GM12875 (cell line): ENCODE measurements around the gene MSLN.
A peak's percentile ranks its signal among the peaks of the same experiment; 100 is the strongest.

Source experiments
- H3K4me3 ChIP-seq: one replicate; pipeline ENCODE4 v1.5.1; 2011; ENCODE audit warnings: low read depth, low read length, control low read depth
- TF ChIP-seq, protein P1 (sequence below): IDR thresholded peaks from 2 replicates; pipeline ENCODE4 v1.5.1; 2011; ENCODE audit warnings: low read depth, mild to moderate bottlenecking, control low read depth, inconsistent platforms, low read length, moderate library complexity, borderline replicate concordance; ENCODE audit not compliant: insufficient read depth

MSLN gene

DNA sequence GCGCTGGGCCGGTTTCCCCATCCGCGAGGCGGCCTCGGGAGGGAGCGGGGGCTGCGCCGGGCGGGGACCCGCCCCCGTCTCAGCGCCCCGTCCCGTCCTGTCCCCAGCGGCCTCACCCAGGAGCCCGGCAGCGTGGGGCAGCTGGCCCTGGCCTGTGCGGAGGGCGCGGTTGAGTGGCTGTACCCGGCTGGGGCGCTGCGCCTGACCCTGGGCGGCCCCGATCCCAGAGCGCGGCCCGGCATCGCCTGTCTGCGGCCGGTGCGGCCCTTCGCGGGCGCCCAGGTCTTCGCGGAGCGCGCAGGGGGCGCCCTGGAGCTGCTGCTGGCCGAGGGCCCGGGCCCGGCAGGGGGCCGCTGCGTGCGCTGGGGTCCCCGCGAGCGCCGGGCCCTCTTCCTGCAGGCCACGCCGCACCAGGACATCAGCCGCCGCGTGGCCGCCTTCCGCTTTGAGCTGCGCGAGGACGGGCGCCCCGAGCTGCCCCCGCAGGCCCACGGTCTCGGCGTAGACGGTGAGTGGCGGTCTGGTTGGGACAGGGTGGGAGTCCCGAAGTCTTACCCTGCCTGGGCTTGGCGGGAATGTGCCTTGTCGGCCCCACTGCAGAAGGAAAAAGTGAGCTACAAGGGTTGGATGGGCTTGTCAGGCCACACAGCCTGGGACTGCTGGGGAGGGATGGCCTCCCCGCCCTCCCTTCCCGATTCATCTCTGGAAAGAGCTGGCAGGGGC, 44.9 kb upstream of the MSLN start:
- H3K4me3 ChIP-seq, result peak overlapping the region; percentile 45
- TF ChIP-seq, protein P1, sequence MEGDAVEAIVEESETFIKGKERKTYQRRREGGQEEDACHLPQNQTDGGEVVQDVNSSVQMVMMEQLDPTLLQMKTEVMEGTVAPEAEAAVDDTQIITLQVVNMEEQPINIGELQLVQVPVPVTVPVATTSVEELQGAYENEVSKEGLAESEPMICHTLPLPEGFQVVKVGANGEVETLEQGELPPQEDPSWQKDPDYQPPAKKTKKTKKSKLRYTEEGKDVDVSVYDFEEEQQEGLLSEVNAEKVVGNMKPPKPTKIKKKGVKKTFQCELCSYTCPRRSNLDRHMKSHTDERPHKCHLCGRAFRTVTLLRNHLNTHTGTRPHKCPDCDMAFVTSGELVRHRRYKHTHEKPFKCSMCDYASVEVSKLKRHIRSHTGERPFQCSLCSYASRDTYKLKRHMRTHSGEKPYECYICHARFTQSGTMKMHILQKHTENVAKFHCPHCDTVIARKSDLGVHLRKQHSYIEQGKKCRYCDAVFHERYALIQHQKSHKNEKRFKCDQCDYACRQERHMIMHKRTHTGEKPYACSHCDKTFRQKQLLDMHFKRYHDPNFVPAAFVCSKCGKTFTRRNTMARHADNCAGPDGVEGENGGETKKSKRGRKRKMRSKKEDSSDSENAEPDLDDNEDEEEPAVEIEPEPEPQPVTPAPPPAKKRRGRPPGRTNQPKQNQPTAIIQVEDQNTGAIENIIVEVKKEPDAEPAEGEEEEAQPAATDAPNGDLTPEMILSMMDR, result peak; percentile 7; the same call in 1 of the 2 replicates

DNA sequence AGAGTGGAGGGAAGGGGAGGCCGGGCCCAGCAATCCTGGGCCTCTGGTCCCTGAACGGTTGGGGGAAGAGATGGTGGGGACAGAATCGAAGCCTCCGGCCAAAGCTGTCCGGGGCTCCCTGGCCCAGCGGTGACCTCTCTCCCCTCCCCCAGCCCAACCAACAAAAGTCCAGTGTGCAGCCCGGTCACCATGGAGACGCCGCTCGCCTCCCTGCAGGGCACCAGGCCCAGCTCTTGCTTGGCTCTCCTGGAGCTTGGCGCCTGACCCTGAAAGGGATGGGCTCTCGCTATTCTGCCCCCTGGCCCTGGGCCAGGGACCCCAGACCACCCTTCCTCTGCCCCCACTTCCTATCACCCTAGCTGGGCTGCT, 44.4 kb upstream of the MSLN start:
- H3K4me3 ChIP-seq, result no peak overlapping the region

DNA sequence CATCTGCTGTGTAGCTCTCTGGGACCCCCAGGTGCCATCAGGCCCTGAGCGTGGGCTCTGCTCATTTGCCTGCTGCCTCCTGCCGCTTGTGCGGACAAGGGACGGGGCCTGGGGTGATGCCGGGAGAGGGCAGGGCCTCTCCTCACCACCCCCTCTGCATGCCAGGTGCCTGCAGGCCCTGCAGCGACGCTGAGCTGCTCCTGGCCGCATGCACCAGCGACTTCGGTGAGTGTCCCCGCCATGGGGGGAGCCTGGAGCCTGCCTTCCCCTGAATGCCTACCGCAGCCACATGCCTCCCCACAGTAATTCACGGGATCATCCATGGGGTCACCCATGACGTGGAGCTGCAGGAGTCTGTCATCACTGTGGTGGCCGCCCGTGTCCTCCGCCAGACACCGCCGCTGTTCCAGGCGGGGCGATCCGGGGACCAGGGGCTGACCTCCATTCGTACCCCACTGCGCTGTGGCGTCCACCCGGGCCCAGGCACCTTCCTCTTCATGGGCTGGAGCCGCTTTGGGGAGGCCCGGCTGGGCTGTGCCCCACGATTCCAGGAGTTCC, 43.7 kb upstream of the MSLN start:
- TF ChIP-seq, protein P1, result no peak
- no peak overlapping the region for H3K4me3 ChIP-seq

More for the DNA sequence above, 44.4 kb upstream of the MSLN start:
- TF ChIP-seq, protein P1, result no peak

DNA sequence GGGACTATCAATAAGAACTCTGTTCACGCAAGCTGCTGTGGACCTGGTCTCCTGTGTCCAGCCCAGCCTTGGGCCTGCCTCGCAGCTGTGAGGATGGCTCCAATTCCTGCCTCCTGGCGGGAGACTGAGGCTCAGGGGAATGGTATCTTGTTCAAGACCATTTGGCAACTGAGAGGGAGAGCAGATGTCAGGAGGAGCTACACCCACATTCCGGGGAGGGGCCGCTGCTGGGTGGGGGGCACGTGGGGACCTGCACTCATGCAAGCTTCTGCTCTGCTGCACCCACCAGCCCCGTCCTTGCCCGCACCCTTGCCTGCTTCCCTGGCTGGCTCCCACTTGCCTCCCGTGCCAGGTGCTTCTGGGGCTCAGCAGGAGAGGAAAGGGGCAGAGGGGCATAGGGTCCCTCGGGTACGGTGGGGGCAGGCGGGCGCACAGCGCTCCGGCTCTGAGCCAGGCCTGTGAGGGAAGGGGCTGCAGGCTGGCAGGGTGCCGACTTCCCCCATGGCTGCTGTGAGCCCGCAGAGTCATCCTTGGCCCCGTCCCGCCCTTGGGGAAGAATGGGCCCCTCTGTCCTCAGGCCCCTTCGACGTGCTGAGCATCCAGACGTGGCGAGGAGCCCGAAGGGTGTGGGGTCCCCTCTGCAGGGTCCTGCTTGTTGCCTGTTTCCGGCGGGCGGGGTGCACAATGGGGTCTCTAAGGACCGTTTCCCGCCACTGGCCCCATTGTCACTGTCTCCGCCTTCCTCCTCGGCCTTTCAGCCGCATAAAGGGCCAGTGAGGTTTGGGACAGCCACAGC, 42.9 kb upstream of the MSLN start:
- no peak overlapping the region for H3K4me3 ChIP-seq
- TF ChIP-seq, protein P1, result no peak

DNA sequence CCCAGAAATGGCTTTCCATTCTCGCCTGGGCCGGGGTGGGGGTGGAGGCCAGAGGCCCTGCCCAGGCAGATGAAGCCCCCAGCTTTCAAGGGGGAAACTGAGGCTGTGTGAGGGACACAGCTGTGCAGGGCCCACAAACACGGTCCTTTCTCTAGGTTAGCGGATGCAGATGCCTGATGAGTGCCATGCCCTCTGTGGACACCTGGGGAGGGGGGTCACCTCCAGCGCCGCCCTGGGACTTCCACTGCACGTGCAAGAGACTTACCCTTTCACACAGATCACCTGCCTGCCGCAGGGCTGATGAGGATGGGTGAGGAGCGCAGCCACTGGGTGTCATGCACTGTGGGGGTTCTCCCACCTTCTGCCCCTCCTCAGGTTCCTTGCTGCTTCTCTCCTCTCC, 42.1 kb upstream of the MSLN start:
- no peak overlapping the region for H3K4me3 ChIP-seq
- TF ChIP-seq, protein P1, result no peak

DNA sequence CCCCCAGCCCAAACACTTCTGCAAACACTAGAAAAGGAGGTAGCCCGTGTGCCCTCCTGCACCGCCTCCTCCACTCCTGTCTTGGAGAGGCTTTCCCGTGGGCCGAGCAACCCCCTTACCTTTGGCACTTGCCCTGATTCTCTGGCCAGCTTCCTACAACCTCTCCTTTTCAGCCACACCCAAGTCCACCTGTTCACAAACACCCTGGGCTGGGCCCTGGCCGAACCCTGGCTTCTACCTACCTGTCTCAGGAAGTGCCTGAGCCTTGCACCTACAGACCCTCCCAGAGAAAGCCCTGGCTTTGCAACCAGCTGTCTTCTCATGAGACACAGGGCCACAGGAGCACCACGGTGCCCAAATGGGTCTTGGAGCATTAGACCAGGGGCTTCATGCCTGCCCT, 41.6 kb upstream of the MSLN start:
- no peak overlapping the region for H3K4me3 ChIP-seq

More for the DNA sequence above, 41.6 kb upstream of the MSLN start:
- TF ChIP-seq, protein P1, result no peak
